Tibial artery (tissue), 4 donors: ENCODE results near the gene AMOTL1.

Experiments used
- DNase-seq, 2 donors: peaks; one replicate each; pipeline ENCODE4 v3.0.0-alpha.2; 2019
- H3K27ac ChIP-seq, 2 donors: fragments of 200-600 bp; sonication (generic) in 1 of 2; 1 replicate in 1 of 2; 2 replicates in 1 of 2; pipeline ENCODE4 v1.5.1; 2018 to 2019; ENCODE audit warnings: mild to moderate bottlenecking in 1 of 2
- H3K27me3 ChIP-seq, 2 donors: fragments of 200-600 bp; sonication (generic) in 1 of 2; one replicate each; pipeline versions ENCODE4 v1.5.1 to v1.6.0; 2016 to 2019
- H3K36me3 ChIP-seq, 3 donors: fragments of 200-600 bp; sonication (generic) in 2 of 3; one replicate each; pipeline ENCODE4 v1.5.1; 2016 to 2019; ENCODE audit warnings: mild to moderate bottlenecking in 2 of 3
- H3K4me1 ChIP-seq, 4 donors: fragments of 200-600 bp; sonication (generic) in 2 of 4; 1 replicate in 3 of 4; 2 replicates in 1 of 4; pipeline ENCODE4 v1.5.1; 2016 to 2019
- H3K4me3 ChIP-seq, 2 donors: fragments of 200-600 bp; sonication (generic) in 1 of 2; 1 replicate in 1 of 2; 2 replicates in 1 of 2; pipeline ENCODE4 v1.5.1; 2018 to 2019; ENCODE audit warnings: mild to moderate bottlenecking in 2 of 2
- H3K9me3 ChIP-seq, 3 donors: fragments of 200-600 bp; sonication (generic) in 1 of 3; one replicate each; pipeline ENCODE4 v1.5.1; 2016 to 2019
- CTCF ChIP-seq, 2 experiments: fragments of 200-600 bp in 1 of 2; fragments of 450-650 bp in 1 of 2; IDR thresholded peaks; one replicate each; pipeline ENCODE4 v1.5.1; 2017 to 2019; ENCODE audit warnings: antibody characterized with exemption in 2 of 2, mild to moderate bottlenecking in 1 of 2, moderate library complexity in 1 of 2
- intact Hi-C: fragments of 100-400 bp; cut with DNase I; formaldehyde crosslinking; loops from one replicate; pipeline ENCODE4 v1.15.0; 2023; ENCODE audit warnings: low total_unique reads

AMOTL1 gene

GRCh38 chr11:94771390-94771789 lies 3.2 kb downstream of the AMOTL1 start:
- intact Hi-C loops: no loop called here
- no peak overlapping the region for H3K4me3 ChIP-seq

GRCh38 chr11:94771951-94772350 lies 3.8 kb downstream of the AMOTL1 start:
- Histone ChIP-seq H3K27me3 (no peaks in the 10 kb centered on the region), H3K4me1 (peaks cover 0 to 60% (median 25%) of the 10 kb centered on the region in 4 donors), H3K9me3 (no peaks in the 10 kb centered on the region), H3K27ac (peak overlapping the region in 1 of 2 donors; percentile 96), H3K4me3 (no peak overlapping the region), H3K36me3 (no peaks in the 10 kb centered on the region)
- TF ChIP-seq CTCF (IDR thresholded peaks at IDR 0.05): no peak
- intact Hi-C loops: no loop called here
- no peak for DNase-seq

More at GRCh38 chr11:94771390-94771789, 3.2 kb downstream of the AMOTL1 start:
- DNase-seq: no peak
- TF ChIP-seq CTCF (IDR thresholded peaks at IDR 0.05): no peak
- Histone ChIP-seq H3K36me3 (no peaks in the 10 kb centered on the region), H3K9me3 (no peaks in the 10 kb centered on the region), H3K27ac (peak overlapping the region in 1 of 2 donors; percentile 96), H3K27me3 (no peaks in the 10 kb centered on the region), H3K4me1 (peaks cover 0 to 54% (median 20%) of the 10 kb centered on the region in 4 donors)

GRCh38 chr11:94773842-94774241 lies 5.7 kb downstream of the AMOTL1 start:
- Histone ChIP-seq H3K4me3 (no peak overlapping the region), H3K27me3 (no peaks in the 10 kb centered on the region), H3K9me3 (no peaks in the 10 kb centered on the region), H3K4me1 (peaks cover 0 to 73% (median 28%) of the 10 kb centered on the region in 4 donors), H3K27ac (no peak overlapping the region), H3K36me3 (no peaks in the 10 kb centered on the region)
- intact Hi-C loops: no loop called here
- no peak for TF ChIP-seq CTCF (IDR thresholded peaks at IDR 0.05)
- no peak for DNase-seq

GRCh38 chr11:94774345-94774744 lies 6.2 kb downstream of the AMOTL1 start:
- Histone ChIP-seq H3K9me3 (no peaks in the 10 kb centered on the region), H3K36me3 (no peaks in the 10 kb centered on the region), H3K27me3 (no peaks in the 10 kb centered on the region), H3K4me1 (peaks cover 0 to 74% (median 28%) of the 10 kb centered on the region in 4 donors), H3K27ac (no peak overlapping the region), H3K4me3 (no peak overlapping the region)
- intact Hi-C loops: no loop called here
- DNase-seq: no peak
- no peak for TF ChIP-seq CTCF (IDR thresholded peaks at IDR 0.05)

- Histone ChIP-seq H3K27me3 (no peaks in the 10 kb centered on the region), H3K27ac (no peak overlapping the region), H3K9me3 (no peaks in the 10 kb centered on the region), H3K4me1 (peaks cover 0 to 75% (median 24%) of the 10 kb centered on the region in 4 donors), H3K4me3 (no peak overlapping the region), H3K36me3 (no peaks in the 10 kb centered on the region)
- DNase-seq: no peak
- intact Hi-C loops: no loop called here
- no peak for TF ChIP-seq CTCF (IDR thresholded peaks at IDR 0.05)
Observed at GRCh38 chr11:94775567-94776327, 7.6 kb downstream of the AMOTL1 start.
